ENCODE results near the gene ADPRM.

- TF ChIP-seq CTCF (IDR thresholded peaks at IDR 0.05) (no peak), POLR2A (IDR thresholded peaks at IDR 0.05; ENCODE audit: low read depth) (no peak), EP300 (IDR thresholded peaks at IDR 0.05) (no peak)
Measured at GRCh38 chr17:10718547-10718946, 21.2 kb downstream of the ADPRM start.

Measured in esophagus muscularis mucosa (tissue), 4 donors.